Thoracic aorta (tissue), 2 donors: ENCODE measurements around the gene MYO1A. TPM values are rescaled to one million over a fixed set of nuclear protein-coding genes. Genes with fewer than 3 reads are reported as not detected.

Experiments
- ATAC-seq: fragments of 150-250 bp; one replicate; pipeline ENCODE4 v1.8.0; 2017; ENCODE audit warnings: low read depth; ENCODE audit not compliant: insufficient number of reproducible peaks, low FRiP score
- DNase-seq: peaks from one replicate; pipeline ENCODE4 v3.0.0-alpha.2; 2020; ENCODE audit warnings: low spot score
- H3K27ac ChIP-seq, 2 donors: fragments of 200-600 bp; sonication (generic); 1 replicate in 1 of 2; 2 replicates in 1 of 2; pipeline ENCODE4 v1.5.1; 2016; ENCODE audit warnings: mild to moderate bottlenecking in 2 of 2, moderate library complexity in 2 of 2
- H3K27me3 ChIP-seq: fragments of 200-600 bp; sonication (generic); replicated peaks from 2 replicates; pipeline ENCODE4 v1.6.0; 2016; ENCODE audit warnings: mild to moderate bottlenecking; ENCODE audit not compliant: insufficient read depth
- H3K36me3 ChIP-seq: fragments of 200-600 bp; sonication (generic); one replicate; pipeline ENCODE4 v1.5.1; 2016
- H3K4me1 ChIP-seq, 2 donors: fragments of 200-600 bp; sonication (generic); 1 replicate in 1 of 2; 2 replicates in 1 of 2; pipeline versions ENCODE4 v1.5.1 to v1.6.0; 2016; ENCODE audit warnings: low read depth in 2 of 2, mild to moderate bottlenecking in 1 of 2; ENCODE audit not compliant: control insufficient read depth in 1 of 2
- H3K4me3 ChIP-seq: fragments of 200-600 bp; sonication (generic); 2 replicates; pipeline ENCODE4 v1.5.1; 2016; ENCODE audit warnings: mild to moderate bottlenecking
- H3K9me3 ChIP-seq: fragments of 200-600 bp; sonication (generic); 2 replicates; pipeline ENCODE4 v1.5.1; 2016
- total RNA-seq, 2 donors: library from RNA; depleted of rRNA; stranded (reverse); fragments of >200 nt; gene quantifications; one replicate each; pipeline versions ENCODE4 v1.1.0 to v1.2.3, GENCODE V29; 2016
- TF ChIP-seq, protein P1 (sequence below): fragments of 200-600 bp; sonication (generic); IDR thresholded peaks from one replicate; pipeline ENCODE4 v1.5.1; 2019; ENCODE audit warnings: antibody characterized with exemption

MYO1A gene
- total RNA-seq, 2 donors from 2014 or later = 1.7 to 2.2 TPM

DNA sequence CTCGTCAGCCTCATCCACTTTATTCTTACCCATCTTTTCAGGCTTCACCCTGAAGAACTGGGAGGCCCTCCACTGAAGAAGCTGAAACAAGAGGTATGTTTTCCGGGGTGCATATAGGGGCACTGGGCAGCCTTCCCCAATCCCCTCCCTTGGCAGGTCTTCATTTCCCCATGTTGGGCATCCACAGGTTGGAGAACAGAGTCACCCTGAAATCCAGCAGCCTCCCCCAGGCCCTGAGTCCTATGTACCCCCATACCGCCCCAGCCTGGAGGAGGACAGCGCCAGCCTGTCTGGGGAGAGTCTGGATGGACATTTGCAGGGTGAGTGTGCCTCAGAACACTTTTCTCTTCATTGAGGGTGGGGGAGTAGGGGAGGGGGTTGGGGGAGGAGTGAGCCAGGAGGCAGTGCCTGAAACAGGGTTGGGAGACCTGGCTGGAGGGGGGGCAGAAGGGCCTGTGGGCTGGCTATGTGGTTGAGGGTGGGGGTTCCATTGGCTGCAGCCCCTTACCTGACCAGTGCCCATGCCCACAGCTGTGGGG lies 43.0 kb upstream of the MYO1A start:
- DNase-seq = no peak
- no peak for ATAC-seq
- TF ChIP-seq, protein P1, sequence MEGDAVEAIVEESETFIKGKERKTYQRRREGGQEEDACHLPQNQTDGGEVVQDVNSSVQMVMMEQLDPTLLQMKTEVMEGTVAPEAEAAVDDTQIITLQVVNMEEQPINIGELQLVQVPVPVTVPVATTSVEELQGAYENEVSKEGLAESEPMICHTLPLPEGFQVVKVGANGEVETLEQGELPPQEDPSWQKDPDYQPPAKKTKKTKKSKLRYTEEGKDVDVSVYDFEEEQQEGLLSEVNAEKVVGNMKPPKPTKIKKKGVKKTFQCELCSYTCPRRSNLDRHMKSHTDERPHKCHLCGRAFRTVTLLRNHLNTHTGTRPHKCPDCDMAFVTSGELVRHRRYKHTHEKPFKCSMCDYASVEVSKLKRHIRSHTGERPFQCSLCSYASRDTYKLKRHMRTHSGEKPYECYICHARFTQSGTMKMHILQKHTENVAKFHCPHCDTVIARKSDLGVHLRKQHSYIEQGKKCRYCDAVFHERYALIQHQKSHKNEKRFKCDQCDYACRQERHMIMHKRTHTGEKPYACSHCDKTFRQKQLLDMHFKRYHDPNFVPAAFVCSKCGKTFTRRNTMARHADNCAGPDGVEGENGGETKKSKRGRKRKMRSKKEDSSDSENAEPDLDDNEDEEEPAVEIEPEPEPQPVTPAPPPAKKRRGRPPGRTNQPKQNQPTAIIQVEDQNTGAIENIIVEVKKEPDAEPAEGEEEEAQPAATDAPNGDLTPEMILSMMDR = no peak
- no peak overlapping the region for H3K4me3 ChIP-seq
- H3K27ac ChIP-seq = peak overlapping the region; percentile 86 to 87
- peaks cover 45% of the 10 kb centered on the region for H3K36me3 ChIP-seq
- H3K27me3 ChIP-seq = no peaks in the 10 kb centered on the region
- H3K9me3 ChIP-seq = no peaks in the 10 kb centered on the region
- peaks cover 33 to 49% of the 10 kb centered on the region in 2 donors for H3K4me1 ChIP-seq

DNA sequence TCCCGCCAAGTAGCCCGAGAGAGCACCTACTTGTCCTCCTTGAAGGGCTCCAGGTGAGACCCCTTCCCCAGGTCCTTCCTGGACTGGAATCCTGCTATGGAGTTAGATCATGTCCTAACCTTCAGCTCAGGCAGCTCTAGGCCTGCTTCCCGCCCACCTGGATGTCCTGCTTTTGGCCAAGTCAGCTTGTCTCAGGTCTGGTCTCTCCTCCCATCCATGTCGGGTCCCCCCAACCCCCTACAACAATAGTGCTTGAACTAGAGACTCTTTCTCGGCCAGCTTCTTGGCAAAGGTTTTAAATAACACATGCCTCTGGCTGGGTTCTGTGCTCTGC lies 42.6 kb upstream of the MYO1A start:
- no peaks in the 10 kb centered on the region for H3K27me3 ChIP-seq
- H3K4me1 ChIP-seq = peaks cover 33 to 49% of the 10 kb centered on the region in 2 donors
- TF ChIP-seq, protein P1 = no peak
- H3K4me3 ChIP-seq = no peak overlapping the region
- H3K27ac ChIP-seq = peak overlapping the region; percentile 75 to 86
- peaks cover 42% of the 10 kb centered on the region for H3K36me3 ChIP-seq
- DNase-seq (no peak), ATAC-seq (no peak)
- no peaks in the 10 kb centered on the region for H3K9me3 ChIP-seq

DNA sequence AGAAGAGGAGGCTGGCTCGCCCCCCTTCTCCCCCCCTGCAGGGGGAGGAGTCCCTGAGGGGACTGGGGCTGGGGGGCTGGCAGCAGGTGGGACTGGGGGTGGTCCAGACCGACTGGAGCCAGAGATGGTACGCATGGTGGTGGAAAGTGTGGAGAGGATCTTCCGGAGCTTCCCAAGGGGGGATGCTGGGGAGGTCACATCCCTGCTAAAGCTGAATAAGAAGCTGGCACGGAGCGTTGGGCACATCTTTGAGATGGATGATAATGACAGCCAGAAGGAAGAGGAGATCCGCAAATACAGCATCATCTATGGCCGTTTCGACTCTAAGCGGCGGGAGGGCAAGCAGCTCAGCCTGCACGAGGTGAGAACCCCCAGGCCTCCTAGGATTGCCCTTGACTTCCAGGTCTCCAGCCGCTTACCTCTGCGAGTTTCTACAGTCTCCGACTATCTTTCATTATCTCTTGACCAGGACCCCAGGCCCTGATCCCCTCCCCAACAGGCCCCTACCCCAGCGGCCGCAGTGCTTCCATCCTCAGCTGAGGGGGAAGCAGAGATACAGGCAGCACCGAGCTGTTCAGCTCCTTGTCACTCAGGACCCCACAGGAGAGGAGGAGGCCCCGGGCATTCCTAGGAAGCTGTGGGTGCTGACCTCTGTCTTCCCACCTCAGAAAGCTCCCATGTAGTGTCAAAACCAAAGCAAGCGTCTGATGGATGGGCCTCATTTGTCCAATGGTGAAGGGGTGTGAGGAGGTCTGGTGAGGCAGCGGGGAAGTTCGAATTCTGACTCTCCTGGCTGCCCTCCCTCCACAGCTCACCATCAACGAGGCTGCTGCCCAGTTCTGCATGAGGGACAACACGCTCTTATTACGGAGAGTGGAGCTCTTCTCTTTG lies 42.0 kb upstream of the MYO1A start:
- TF ChIP-seq, protein P1 = no peak
- peaks cover 33 to 49% of the 10 kb centered on the region in 2 donors for H3K4me1 ChIP-seq
- no peak for ATAC-seq
- H3K36me3 ChIP-seq = peaks cover 36% of the 10 kb centered on the region
- no peaks in the 10 kb centered on the region for H3K9me3 ChIP-seq
- H3K4me3 ChIP-seq = peak overlapping the region; percentile 92
- no peaks in the 10 kb centered on the region for H3K27me3 ChIP-seq
- no peak for DNase-seq
- peak overlapping the region; percentile 75 to 88 for H3K27ac ChIP-seq

DNA sequence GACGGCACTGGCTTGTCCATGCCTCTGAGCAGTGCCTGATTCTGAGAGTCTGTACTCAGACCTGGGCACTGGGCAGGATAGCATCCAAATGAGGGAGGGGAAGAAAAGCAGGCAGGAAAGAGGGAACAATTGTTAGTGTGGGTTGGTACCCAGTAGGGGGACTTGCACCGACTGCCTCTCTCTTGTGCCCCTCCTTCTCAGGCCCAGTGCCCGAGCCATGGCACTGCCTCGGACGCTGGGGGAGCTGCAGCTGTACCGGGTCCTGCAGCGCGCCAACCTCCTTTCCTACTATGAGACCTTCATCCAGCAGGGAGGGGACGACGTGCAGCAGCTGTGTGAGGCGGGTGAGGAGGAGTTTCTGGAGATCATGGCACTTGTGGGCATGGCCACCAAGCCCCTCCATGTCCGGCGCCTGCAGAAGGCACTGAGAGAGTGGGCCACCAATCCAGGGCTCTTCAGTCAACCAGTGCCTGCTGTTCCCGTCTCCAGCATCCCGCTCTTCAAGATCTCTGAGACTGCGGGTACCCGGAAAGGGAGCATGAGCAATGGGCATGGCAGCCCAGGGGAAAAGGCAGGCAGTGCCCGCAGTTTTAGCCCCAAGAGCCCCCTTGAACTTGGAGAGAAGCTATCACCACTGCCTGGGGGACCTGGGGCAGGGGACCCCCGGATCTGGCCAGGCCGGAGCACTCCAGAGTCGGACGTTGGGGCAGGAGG lies 41.2 kb upstream of the MYO1A start:
- H3K27me3 ChIP-seq = no peaks in the 10 kb centered on the region
- peaks cover 28% of the 10 kb centered on the region for H3K36me3 ChIP-seq
- ATAC-seq (no peak), DNase-seq (no peak)
- H3K9me3 ChIP-seq = no peaks in the 10 kb centered on the region
- H3K4me1 ChIP-seq = peaks cover 38 to 54% of the 10 kb centered on the region in 2 donors
- peak overlapping the region; percentile 84 to 88 for H3K27ac ChIP-seq
- TF ChIP-seq, protein P1 = peak; percentile 40
- peak overlapping the region; percentile 92 for H3K4me3 ChIP-seq

DNA sequence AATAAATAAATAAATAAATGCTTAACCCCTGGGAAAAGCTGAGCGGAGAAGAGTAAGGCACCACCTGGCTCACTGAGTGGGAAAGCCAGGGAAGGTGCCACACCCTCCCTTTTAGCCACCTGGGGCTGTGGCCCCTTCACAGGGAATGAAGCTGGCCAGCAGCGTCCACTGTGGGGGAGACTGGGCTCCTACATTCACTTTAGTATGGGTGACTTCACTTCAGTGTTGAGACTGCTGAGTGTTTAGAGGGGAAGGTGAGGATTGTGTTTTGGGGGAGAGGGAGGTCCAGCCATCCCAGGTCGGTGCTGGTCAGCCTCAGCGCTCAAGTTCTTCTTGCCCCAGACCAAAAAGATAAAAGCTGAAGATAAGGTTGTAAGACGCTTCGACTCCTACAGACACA lies 40.6 kb upstream of the MYO1A start:
- Histone ChIP-seq H3K9me3 (no peaks in the 10 kb centered on the region), H3K27me3 (no peaks in the 10 kb centered on the region), H3K4me3 (peak overlapping the region; percentile 92), H3K36me3 (peaks cover 22% of the 10 kb centered on the region), H3K27ac (peak overlapping the region; percentile 84 to 88), H3K4me1 (peaks cover 42 to 60% of the 10 kb centered on the region in 2 donors)
- DNase-seq = no peak
- ATAC-seq = no peak
- TF ChIP-seq, protein P1 = no peak
